ENCODE results near the gene PLEKHG2.

The PLEKHG2 gene

DNA sequence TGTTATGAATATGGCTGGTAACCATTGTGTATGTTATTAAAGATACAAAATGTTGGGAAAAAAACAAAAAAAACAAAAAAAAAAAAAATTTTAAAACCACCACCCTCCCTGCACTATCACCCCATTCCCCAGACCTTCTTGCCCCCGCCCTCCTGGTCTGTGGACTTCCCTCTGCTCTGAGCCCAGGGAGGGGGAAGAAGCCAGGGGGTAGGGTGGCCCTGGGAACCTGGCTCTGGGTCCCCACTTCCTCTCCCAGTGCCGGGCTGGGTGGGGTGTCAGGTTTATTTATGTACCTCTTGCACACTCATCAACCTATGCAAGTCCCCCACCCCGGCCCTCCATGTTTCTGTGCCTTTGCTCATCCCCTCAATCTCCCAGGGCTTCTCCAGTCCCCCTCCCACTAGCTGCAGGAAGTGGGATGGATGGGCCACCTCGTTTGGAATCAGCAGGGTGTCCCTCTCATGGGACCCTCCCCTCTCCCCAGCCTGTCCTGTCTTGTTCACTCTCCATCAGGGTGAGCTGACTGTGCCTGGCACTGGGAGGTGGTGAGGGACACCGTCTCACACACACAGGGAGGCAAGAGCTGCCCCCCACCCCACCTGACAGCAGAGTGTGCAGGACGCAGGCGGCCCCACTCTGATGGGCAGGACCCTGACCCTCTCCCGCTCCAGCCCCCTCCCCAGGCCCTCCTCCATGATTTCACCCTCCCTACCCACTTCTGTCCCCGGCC is 27.5 kb upstream of the PLEKHG2 start:
- in situ Hi-C loops (cut with HindIII; ENCODE audit: low pct_ligation_motif_present, low pct_unique_long_range_greater_than_20kb, low sequenced_read_pairs), result no loop called here
- DNase-seq, result no peak

DNA sequence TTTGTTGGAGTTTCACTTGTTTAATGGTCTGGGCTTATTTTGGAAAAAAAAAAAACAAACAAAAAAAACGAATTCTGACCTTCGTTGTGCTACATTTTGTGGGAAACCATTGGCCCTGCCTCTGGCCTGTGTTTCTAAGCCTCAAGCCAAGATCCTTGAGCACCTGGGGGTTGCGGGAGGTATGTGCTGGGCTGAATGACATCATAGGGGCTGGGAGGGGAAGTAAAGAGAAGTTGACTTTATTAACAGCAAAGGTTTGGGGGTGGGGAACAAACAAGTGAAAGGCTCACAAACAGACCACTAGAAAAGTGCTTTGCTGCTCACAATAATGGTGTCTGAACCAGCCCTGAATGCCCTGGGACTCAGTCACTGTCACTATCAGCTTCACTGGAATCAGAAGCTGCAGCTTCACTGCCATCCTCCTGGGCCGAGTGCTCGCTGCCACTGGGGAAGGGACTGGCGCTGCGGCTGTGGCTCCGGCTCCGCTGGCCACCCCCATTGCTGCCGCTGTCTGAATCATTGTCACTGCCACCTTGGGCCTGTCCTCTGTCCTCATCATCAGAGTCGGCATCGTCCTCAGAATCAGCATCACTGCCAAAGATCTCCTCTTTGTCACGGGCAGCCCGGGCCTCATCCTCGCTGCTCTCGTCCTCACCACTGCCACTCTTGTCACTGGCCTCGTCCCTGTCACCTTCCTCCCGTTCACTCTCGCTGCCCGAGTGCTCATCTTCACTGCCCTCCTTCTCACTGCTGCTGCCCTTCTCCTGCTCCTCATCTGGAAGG is 26.6 kb upstream of the PLEKHG2 start:
- no peak for DNase-seq
- in situ Hi-C loops (cut with HindIII; ENCODE audit: low pct_ligation_motif_present, low pct_unique_long_range_greater_than_20kb, low sequenced_read_pairs), result no loop called here

DNA sequence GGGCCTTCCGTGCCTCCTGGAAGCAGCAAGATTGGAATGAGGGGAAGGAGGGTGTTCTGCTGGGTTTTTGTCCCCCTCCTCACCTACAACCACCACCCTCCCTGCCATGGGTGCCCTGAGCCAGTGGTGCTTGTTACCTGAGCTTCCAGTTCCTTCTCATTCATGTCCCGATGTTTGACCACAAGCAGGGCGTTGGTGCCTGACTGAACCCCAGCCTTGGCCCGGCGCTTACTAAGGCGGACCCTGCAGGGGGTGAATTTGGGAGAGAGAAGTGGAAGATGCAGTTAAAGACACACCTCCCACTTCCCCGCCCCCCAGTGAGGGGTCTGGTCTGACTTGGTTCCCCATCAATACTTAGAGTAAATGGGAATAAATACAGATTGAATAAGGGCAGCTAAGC is 25.9 kb upstream of the PLEKHG2 start:
- in situ Hi-C loops (cut with HindIII; ENCODE audit: low pct_ligation_motif_present, low pct_unique_long_range_greater_than_20kb, low sequenced_read_pairs), result no loop called here
- DNase-seq, result no peak

DNA sequence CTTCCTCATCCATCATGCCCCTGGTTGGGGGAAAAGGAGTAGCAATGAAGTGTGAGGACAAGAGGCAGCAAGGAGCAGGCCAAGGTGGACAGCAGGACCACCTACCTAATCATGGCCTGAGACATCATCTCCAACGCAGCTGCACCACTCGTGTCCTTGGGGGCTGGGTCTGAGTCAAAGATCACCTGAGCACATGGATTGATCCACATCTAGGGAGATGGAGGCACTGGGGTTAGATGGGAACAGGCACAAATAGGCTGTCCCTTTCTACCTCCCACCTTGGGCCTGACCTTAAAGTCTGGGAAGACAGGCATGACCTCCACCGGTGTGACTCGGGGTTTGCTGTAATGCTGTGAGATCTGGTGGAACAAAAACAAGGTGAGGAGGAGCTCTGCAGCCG is 23.8 kb upstream of the PLEKHG2 start:
- no peak for DNase-seq
- in situ Hi-C loops (cut with HindIII; ENCODE audit: low pct_ligation_motif_present, low pct_unique_long_range_greater_than_20kb, low sequenced_read_pairs), result no loop called here

DNA sequence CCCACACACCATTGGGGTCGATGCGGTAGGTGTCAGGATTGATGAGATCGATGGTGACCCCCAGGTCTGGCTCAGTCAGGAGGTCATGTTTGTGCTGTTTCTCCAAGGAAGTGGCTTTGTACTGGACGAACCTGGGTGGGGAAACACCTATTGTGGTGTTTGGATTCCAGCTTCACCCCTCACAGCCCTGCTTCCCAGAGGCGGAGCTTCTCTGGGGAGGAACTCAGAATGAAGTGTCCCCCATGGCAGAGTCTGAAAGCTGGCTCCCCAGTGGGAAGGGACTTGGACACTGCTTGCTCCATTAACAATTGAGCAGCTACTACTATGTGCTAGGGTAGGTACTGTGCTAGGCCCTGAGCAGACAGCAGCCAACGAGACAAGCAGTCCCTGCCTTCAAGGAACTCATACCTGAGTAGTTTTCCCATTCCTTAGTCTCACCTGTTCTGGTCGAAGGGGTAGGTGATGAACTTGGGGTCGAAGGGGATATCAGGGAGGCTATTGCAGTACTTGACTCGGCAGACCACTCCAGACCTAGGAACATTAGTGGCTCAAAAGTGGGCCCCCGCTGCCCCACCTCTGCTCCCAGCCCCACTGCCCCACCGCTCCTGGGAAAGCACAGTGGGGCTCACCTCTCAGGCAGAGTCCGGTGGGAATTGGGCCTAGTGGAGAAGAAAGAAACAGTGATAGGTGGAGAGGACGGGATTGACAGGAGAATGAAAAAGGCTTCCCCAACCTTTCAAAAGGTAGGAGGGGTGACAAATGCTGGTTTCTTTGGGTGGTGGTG is 22.6 kb upstream of the PLEKHG2 start:
- in situ Hi-C loops (cut with HindIII; ENCODE audit: low pct_ligation_motif_present, low pct_unique_long_range_greater_than_20kb, low sequenced_read_pairs), result no loop called here
- DNase-seq, result no peak

DNA sequence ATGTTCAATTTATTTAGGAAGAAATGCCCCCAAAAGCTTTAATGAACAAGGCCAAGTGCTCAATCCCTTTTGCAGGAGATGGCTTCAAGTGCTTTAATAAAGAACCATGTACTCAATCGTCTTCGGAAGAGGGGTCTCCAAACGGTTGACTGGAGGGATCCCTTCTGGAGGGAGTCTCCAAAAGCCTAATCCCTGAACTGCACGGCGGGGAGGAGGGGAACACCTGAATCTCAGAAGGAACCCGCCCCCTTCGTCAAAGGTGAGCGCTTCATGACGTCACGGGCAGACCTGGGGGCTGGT is 22.1 kb upstream of the PLEKHG2 start:
- in situ Hi-C loops (cut with HindIII; ENCODE audit: low pct_ligation_motif_present, low pct_unique_long_range_greater_than_20kb, low sequenced_read_pairs), result no loop called here
- DNase-seq, result peak; percentile 50

DNA sequence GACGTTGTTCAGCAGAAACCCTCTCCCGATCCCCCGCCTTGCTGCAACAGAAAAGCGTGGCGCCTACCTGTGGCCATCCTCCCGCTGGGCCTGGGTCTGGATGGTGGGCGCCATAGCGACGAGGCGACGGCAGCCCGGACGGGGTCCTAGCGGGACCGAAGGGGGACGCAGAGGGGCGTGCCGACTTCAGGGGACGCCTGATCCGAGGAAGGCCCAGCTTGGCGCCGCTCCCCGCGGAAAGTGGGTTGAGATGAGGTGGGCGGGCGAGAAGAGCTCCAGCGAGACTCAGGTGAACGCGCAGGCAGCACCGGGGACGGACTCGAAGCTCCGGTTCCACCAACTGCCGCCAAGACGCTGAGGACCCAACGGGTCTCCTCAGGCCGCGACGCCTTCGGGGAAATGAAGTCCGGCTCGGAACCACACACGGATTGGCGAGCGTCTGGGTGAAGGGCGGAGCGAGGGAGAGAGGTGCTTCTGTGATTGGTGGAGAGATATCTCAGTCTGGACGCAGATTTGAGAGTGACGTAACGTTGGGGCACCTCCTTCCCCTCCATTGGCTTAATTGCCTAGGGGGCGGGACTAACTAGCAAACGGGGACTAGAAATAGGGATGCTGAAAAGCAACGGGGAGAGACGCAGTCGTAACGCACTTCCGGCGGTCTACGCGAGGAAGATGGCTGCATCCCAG is 21.6 kb upstream of the PLEKHG2 start, which contains the start of the genes MED29 and PAF1:
Gene MED29 (plus strand): TSS at position 628 of the 687 bp plus-strand sequence. CDS start 45 bp downstream, at position 673.
Gene PAF1 (minus strand): TSS at position 356 of the 687 bp plus-strand sequence. CDS start 242 bp downstream, at position 114.
- in situ Hi-C loops (cut with HindIII; ENCODE audit: low pct_ligation_motif_present, low pct_unique_long_range_greater_than_20kb, low sequenced_read_pairs), result no loop called here
- DNase-seq, result peak; percentile 98

DNA sequence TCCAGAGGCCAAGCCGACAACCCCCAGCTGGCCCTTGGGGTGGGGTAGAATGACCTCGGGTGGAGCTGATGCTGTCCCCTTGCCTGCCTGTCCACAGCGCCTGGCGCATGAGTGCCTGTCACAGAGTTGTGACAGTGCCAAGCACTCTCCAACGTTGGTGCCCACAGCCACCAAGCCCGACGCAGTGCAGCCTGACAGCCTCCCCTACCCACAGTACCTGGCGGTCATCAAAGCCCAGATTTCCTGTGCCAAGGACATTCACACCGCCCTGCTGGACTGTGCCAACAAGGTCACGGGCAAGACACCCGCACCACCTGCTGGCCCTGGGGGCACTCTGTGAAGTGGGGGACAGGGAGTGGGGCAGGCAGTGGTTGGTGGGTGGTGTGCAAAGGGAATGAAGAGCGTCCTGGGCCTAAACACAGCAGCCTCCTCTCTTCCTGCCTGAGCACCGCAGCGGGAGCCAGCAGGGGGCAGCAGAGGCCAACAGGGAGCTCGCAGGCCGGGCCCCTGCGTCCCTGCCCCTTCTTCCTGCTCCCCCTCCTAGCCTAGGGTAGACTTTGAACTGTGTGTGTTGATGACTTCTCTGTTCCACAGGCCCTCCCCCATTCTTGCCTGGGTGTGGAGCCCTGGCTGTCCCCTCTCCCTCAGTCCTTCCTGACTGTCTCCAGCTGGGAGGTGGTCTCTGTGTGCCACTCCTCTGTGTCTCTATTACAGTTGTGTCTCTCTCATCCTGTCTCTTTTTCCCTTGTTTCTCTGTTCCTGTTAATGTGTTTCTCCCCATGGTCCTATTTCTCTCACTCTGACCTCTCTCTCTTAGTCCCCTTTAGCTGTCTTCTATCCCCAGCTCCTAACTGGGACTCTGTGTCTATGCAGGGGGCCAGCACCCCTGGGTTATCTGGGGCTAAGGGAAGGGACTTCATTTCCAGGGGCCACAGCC is 14.8 kb upstream of the PLEKHG2 start:
- in situ Hi-C loops (cut with HindIII; ENCODE audit: low pct_ligation_motif_present, low pct_unique_long_range_greater_than_20kb, low sequenced_read_pairs), result no loop called here

DNA sequence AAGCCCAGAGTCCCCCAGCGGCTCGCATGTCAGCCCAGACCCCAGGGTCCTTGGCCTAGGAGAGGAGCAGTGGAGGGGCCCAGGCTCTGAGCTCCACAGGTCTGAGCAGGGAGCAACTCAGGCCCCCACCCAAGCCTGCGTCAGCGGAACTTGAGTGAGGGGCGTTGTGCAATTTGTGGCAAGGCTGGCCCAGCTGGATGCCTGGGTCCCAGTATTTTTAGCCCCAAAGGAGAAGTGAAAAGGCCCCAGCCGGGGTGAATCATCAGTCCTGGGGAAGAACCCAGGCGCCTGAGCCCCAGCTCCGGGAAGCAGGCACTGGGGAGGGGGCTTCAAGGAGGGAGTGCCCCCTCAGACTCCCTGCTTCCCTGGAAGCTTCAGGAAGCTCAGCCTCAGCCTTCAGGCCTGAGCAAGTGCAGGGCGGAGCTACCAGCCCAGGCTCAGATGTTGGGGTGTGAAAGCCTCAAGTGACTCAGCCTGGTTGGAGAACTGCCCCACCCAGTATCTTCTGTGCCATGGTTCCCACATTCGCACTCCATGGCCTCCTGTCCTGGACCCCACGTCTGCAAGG is 14.1 kb upstream of the PLEKHG2 start:
- in situ Hi-C loops (cut with HindIII; ENCODE audit: low pct_ligation_motif_present, low pct_unique_long_range_greater_than_20kb, low sequenced_read_pairs), result no loop called here
- DNase-seq, result peak; percentile 50

More for the DNA sequence above, 14.8 kb upstream of the PLEKHG2 start:
- peak; percentile 78 for DNase-seq

DNA sequence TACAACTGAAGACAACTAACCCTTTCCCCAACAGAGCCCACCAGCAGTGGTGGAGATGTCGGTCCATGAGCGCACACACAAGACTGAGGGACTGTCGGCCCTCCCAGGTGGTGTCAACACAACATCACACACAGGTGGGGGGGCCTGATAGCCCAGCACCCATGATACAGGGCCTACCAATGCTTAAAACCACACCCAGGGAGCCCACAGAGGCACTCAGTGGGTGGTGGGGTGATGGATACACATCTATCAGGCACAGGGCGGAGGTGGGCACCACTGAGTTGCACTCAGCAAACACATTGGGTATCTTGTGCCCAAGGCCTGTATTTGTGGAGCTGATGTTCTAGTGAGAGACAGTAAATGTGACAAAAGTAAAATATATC is 12.8 kb upstream of the PLEKHG2 start:
- no peak for DNase-seq
- in situ Hi-C loops (cut with HindIII; ENCODE audit: low pct_ligation_motif_present, low pct_unique_long_range_greater_than_20kb, low sequenced_read_pairs), result no loop called here

DNA sequence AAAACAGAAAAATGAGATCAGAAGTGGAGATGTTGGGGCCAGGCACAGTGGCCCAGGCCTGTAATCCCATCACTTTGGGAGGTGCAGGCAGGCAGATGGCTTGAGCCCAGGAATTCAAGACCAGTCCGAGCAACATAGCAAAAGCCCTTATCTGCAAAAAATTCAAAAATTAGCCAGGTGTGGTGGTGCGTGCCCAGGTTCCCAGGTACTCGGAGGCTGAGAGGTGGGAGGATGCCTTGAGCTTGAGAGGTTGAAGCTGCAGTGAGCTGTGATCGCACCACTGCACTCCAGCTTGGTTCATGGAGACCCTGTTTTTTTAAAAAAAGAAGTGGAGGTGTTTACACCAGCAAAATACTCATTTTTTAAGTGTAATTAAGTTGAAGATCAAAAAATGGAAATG is 12.4 kb upstream of the PLEKHG2 start:
- DNase-seq, result no peak
- in situ Hi-C loops (cut with HindIII; ENCODE audit: low pct_ligation_motif_present, low pct_unique_long_range_greater_than_20kb, low sequenced_read_pairs), result no loop called here

DNA sequence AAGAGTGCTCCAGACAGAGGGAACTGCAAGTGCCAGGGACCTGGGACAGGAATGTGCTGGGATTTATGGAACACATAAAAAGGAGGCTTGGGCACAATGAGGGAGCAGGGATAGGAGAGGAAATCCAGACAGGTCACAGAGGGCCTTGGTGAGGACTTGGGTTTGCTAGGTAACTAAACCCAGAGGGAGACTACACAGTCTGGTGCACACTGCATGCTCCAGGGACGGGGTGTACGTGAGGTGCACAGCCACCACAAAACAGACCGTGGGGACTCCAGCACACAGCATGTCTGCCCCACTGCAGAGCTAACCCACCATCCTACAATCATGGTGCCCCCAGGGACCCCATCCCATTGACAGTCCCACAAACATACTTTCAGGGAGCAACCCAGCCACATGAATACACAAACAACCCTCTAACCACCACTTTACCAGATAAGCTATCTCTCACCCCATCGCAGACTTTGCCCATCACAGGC is 11.4 kb upstream of the PLEKHG2 start:
- in situ Hi-C loops (cut with HindIII; ENCODE audit: low pct_ligation_motif_present, low pct_unique_long_range_greater_than_20kb, low sequenced_read_pairs), result no loop called here
- no peak for DNase-seq

DNA sequence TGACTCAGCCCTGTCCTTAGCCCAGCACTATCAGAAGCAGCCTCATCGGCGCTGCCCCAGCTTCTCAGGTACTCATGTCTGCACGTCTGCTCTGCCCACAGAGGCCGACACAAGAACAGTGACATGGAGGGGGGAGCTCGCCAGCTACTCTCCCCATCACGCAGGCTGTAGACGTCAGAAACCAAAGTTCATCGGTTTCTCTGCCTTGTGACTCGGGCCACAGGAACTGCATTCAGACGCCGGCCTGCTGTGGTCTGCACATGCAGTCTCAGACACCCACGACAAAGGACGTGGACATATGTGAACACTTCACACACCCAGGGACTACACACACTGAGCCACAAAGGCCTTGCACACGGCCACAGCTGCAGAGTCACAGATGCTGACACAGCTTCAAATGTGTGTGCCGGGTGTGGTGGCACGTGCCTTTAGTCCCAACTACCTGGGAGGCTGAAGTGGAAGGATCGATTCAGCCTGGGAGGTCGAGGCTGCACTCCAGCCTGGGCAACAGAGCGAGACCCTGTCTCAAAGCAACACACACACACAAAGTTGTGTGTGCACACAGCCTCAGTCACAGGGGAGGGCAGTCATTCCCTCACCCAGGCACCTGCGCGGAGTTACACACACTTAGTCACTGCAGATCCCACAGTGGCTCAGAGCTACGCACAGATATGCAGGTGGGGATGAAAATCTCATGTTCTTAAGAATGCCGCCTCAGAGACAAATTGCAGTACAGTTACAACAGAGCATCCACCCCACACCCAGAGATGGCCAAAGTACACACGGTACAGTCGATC is 10.7 kb upstream of the PLEKHG2 start:
- DNase-seq, result peak; percentile 35

DNA sequence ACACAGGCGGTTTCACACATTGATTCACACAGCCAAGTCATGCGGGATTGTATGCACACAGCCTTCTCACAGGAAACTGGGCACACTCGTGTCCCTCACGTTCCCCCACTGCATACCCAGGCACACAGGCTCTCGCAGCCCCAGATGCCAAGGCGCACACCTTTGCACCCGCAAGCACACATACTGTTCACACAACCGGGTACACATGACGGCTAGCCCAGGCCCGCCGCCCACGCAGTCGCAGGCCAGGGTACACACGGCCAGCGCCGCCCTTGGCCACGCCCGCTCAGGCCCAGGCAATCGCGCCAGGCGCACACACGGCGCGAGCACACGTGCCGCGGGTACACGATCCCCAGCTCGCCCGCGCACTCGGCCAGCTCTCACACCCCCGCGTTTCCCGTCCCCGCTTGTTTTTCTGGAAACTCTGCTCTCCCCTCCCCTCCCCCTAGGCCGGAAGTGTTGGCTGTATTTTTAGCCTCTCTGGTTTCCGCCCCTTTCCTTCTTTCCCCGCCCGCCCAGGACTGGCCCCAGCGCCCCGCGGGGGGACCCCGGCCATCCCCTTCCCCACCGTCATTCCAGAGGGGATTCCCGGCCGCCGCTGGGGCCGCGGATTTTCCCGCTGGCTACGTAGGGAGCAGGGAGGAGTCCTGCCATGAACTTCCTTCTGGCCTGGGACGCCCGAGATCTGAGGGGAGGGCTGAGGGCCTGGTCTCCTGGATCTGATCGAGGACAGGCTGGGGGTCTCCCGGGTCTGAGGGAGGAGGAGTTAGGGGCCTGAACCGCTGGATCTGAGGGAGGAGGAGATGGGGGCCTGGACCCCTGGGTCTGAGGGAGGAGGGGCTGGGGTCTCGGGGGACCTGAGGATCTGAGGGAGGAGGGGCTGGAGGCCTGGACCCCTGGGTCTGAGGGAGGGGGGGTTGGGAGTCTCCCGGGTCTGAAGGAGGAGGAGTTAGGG is 9.8 kb upstream of the PLEKHG2 start:
- DNase-seq, result peak; percentile 73

More for the DNA sequence above, 10.7 kb upstream of the PLEKHG2 start:
- in situ Hi-C loops (cut with HindIII; ENCODE audit: low pct_ligation_motif_present, low pct_unique_long_range_greater_than_20kb, low sequenced_read_pairs), result no loop called here

More for the DNA sequence above, 9.8 kb upstream of the PLEKHG2 start:
- in situ Hi-C loops (cut with HindIII; ENCODE audit: low pct_ligation_motif_present, low pct_unique_long_range_greater_than_20kb, low sequenced_read_pairs), result no loop called here

Data from ACHN (cell line).